Osteocyte (in vitro differentiated cells): ENCODE measurements around the gene UBAC1. TPM values are rescaled to one million over a fixed set of nuclear protein-coding genes. Genes with fewer than 3 reads are reported as not detected.

Experiments
- DNase-seq: peaks from one replicate; pipeline ENCODE4 v3.0.0; 2021; ENCODE audit warnings: mixed read lengths; ENCODE audit not compliant: unreplicated experiment; ENCODE audit errors: extremely low spot score
- H3K27ac Mint-ChIP-seq: one replicate; pipeline ENCODE4 v1.8.0; 2021; ENCODE audit warnings: mild to moderate bottlenecking, mixed read lengths; ENCODE audit not compliant: unreplicated experiment
- H3K27me3 Mint-ChIP-seq: one replicate; pipeline ENCODE4 v1.8.0; 2021; ENCODE audit warnings: mixed read lengths; ENCODE audit not compliant: unreplicated experiment
- H3K36me3 Mint-ChIP-seq: one replicate; pipeline ENCODE4 v1.8.0; 2021; ENCODE audit warnings: mixed read lengths; ENCODE audit not compliant: unreplicated experiment
- H3K4me1 Mint-ChIP-seq: one replicate; pipeline ENCODE4 v1.8.0; 2021; ENCODE audit warnings: mixed read lengths; ENCODE audit not compliant: unreplicated experiment
- H3K4me3 Mint-ChIP-seq: one replicate; pipeline ENCODE4 v1.8.0; 2021; ENCODE audit warnings: mild to moderate bottlenecking, moderate library complexity, mixed read lengths; ENCODE audit not compliant: unreplicated experiment
- H3K9me3 Mint-ChIP-seq: one replicate; pipeline ENCODE4 v1.8.0; 2021; ENCODE audit warnings: mixed read lengths; ENCODE audit not compliant: unreplicated experiment
- CTCF ChIP-seq: fragments of 200-600 bp; sonication (generic); IDR thresholded peaks from 2 replicates; pipeline ENCODE4 v1.5.0; 2021; ENCODE audit warnings: antibody characterized with exemption, mild to moderate bottlenecking, moderate library complexity
- total RNA-seq: library from RNA; stranded (reverse); gene quantifications from 2 replicates; pipeline ENCODE4 v1.2.1, GENCODE V29; 2021

The UBAC1 gene
- total RNA-seq, 1 donor from 2014 or later: 38.9 TPM

DNA sequence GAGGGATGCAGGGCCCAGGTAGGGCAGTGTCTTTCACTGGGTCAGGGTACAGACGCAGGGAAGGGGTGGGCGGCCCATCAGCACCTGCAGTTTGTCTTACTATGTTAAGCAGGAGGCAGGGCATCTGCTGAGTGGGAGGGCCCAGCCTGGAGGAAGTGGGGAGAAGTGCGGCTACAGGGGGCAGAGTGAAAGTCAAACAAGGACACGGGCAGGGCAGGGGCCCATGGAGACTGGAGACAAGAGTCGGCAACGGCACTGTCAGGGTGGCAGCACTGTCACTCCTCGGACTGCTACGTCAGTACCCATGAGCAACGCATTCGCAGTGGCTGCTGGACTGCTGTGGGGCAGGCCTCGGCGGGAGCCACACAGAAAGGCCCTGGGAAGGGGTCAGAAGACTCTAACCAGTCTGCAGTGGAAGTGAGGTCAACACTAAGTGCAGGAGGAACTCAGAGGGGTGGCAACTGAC is 73.6 kb downstream of the UBAC1 start:
- DNase-seq: no peak
- H3K4me3 Mint-ChIP-seq: peak overlapping the region; percentile 19
- H3K36me3 Mint-ChIP-seq: no peaks in the 10 kb centered on the region
- peaks cover 61% of the 10 kb centered on the region for H3K4me1 Mint-ChIP-seq
- H3K27ac Mint-ChIP-seq: peak overlapping the region; percentile 80
- TF ChIP-seq CTCF: no peak
- H3K9me3 Mint-ChIP-seq: no peaks in the 10 kb centered on the region
- H3K27me3 Mint-ChIP-seq: no peaks in the 10 kb centered on the region

GRCh38 chr9:135887021-135887507 is 74.1 kb downstream of the UBAC1 start:
- H3K4me1 Mint-ChIP-seq: peaks cover 61% of the 10 kb centered on the region
- no peaks in the 10 kb centered on the region for H3K9me3 Mint-ChIP-seq
- no peaks in the 10 kb centered on the region for H3K27me3 Mint-ChIP-seq
- TF ChIP-seq CTCF: no peak
- peak overlapping the region; percentile 80 for H3K27ac Mint-ChIP-seq
- H3K4me3 Mint-ChIP-seq: peak overlapping the region; percentile 19
- H3K36me3 Mint-ChIP-seq: peaks cover 2% of the 10 kb centered on the region
- no peak for DNase-seq

GRCh38 chr9:135886147-135886981 is 74.8 kb downstream of the UBAC1 start:
- peaks cover 55% of the 10 kb centered on the region for H3K4me1 Mint-ChIP-seq

DNA sequence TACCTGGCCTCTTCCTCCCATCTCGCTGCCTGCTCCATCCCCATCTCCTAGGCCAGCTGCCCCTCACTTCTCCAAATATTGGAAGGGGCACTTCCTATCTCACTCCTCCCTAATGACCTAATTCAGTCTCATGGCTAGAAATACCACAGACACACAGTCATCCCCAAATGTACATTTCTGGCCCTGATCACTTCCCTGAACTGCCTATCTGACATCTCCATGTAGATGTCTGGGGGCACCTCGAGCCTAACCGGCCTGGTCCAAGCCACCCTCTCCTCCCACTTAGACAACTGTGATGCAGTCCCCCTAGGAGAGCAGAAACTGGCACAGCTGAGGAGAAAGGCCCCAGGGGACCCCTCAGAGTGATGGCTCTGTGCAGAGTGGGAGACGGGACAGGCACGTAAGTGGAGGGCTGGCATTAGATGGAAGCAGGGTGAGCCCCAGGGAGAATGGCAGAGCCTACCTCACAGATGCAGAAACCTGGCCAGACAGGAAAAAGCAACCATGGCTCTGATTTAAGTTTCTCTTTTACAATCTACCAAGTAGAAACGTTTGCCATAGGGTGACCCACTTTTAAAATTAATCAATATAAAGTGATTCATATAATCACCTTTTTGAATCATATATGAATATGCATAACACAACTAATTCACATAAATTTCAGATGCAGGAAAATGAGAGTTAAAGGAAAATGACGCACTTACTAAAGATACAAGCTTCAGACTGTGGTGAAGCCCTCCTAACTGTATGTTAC is 75.9 kb downstream of the UBAC1 start:
- no peaks in the 10 kb centered on the region for H3K9me3 Mint-ChIP-seq
- no peak for DNase-seq
- H3K27ac Mint-ChIP-seq: peak overlapping the region; percentile 59
- no peaks in the 10 kb centered on the region for H3K27me3 Mint-ChIP-seq
- H3K36me3 Mint-ChIP-seq: peaks cover 3% of the 10 kb centered on the region
- no peak overlapping the region for H3K4me3 Mint-ChIP-seq
- TF ChIP-seq CTCF: no peak
- H3K4me1 Mint-ChIP-seq: peaks cover 44% of the 10 kb centered on the region

More at GRCh38 chr9:135886147-135886981, 74.8 kb downstream of the UBAC1 start:
- Mint-ChIP-seq H3K36me3 (peaks cover 3% of the 10 kb centered on the region), H3K9me3 (no peaks in the 10 kb centered on the region), H3K27me3 (no peaks in the 10 kb centered on the region), H3K27ac (peak overlapping the region; percentile 49), H3K4me3 (no peak overlapping the region)
- no peak for TF ChIP-seq CTCF
- DNase-seq: no peak
